IgD-negative memory B cell (primary cell): ENCODE results near the gene NCKAP5. TPM values are rescaled to one million over a fixed set of nuclear protein-coding genes. Genes with fewer than 3 reads are reported as not detected.

Source experiments
- H3K27ac Mint-ChIP-seq, 3 donors: one replicate each; pipeline ENCODE4 v1.8.0; 2020 to 2022; ENCODE audit warnings: mild to moderate bottlenecking in 3 of 3, mixed read lengths in 3 of 3, moderate library complexity in 1 of 3
- H3K27me3 Mint-ChIP-seq: one replicate; pipeline ENCODE4 v1.8.0; 2021; ENCODE audit warnings: mixed read lengths
- H3K36me3 Mint-ChIP-seq: one replicate; pipeline ENCODE4 v1.8.0; 2020; ENCODE audit warnings: mild to moderate bottlenecking, mixed read lengths
- H3K4me1 Mint-ChIP-seq, 3 donors: one replicate each; pipeline ENCODE4 v1.8.0; 2020 to 2022; ENCODE audit warnings: mixed read lengths in 3 of 3, mild to moderate bottlenecking in 1 of 3
- H3K4me3 Mint-ChIP-seq, 4 donors: one replicate each; pipeline ENCODE4 v1.8.0; 2020 to 2022; ENCODE audit warnings: mild to moderate bottlenecking in 4 of 4, mixed read lengths in 4 of 4, moderate library complexity in 3 of 4
- H3K9me3 Mint-ChIP-seq, 3 donors: one replicate each; pipeline ENCODE4 v1.8.0; 2020 to 2021; ENCODE audit warnings: mixed read lengths in 3 of 3, mild to moderate bottlenecking in 1 of 3
- polyA plus RNA-seq: library from polyadenylated mRNA; unstranded; fragments of 300-500 nt; fragmentation: Illumina TruSeq; gene quantifications from one replicate; pipeline ENCODE4 v1.2.3, GENCODE V29; 2021

NCKAP5 gene
- polyA plus RNA-seq, 1 donor from 2014 or later, result not detected

DNA sequence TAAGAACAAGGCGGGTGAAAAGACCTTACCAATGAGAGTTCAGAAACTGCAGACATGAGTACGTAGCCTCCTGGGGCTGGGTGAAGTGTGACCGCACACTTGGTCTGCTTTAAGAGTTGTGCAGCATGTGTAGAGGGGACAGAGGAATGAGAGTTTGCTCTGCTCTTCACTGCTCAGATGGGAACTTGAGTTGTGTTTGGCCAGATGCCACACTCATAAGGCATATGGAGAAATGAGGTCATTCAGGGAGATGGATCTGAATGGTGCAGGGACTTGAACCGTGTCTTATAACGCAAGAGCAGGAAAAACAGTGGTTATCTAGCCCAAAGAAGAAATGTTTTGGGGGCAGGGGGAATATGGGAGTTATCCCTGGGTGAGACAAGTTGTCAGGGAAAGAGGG is 624.4 kb downstream of the NCKAP5 start:
- no peak overlapping the region for H3K4me3 Mint-ChIP-seq
- peaks cover 0 to 3% (median 0%) of the 10 kb centered on the region in 3 donors for H3K9me3 Mint-ChIP-seq
- H3K27ac Mint-ChIP-seq, result no peak overlapping the region
- no peaks in the 10 kb centered on the region for H3K27me3 Mint-ChIP-seq
- H3K4me1 Mint-ChIP-seq, result no peaks in the 10 kb centered on the region
- H3K36me3 Mint-ChIP-seq, result no peaks in the 10 kb centered on the region

DNA sequence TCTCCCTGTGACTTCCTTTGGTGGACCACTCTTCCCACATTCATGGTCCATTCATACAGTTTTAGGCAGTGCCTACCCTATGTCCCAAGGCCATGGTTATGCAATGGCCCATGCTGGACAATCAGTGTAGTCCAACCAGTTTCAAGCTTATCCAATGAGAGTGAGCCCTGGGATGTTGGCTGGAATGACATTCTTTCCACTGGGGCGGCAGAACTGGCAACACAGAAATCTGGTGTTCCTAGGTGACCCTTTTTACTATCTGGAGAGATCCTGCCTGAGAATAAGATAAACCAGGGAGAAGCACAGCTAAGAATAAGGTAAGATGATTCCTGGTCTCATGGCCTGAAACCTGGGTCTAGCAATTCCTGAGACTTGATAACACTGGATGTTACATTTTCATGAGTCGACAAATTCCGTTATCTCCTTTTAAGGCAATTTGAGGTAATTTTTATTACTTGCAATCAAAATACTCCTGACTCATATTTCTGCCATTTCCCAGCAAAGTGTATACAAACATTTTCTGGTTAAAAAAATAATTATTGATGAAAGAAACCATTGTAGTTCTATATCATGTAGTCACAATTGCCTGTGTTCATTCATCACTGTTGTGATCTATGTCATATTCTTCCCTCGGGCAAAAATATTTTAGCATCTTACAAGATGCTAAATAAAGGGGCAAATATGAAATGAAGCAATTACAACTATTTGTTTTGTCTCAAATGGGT is 626.8 kb downstream of the NCKAP5 start:
- H3K9me3 Mint-ChIP-seq, result peaks cover 0 to 3% (median 0%) of the 10 kb centered on the region in 3 donors
- H3K27ac Mint-ChIP-seq, result no peak overlapping the region
- H3K27me3 Mint-ChIP-seq, result no peaks in the 10 kb centered on the region
- H3K4me3 Mint-ChIP-seq, result no peak overlapping the region
- H3K4me1 Mint-ChIP-seq, result peaks cover 0 to 5% (median 5%) of the 10 kb centered on the region in 3 donors
- no peaks in the 10 kb centered on the region for H3K36me3 Mint-ChIP-seq

DNA sequence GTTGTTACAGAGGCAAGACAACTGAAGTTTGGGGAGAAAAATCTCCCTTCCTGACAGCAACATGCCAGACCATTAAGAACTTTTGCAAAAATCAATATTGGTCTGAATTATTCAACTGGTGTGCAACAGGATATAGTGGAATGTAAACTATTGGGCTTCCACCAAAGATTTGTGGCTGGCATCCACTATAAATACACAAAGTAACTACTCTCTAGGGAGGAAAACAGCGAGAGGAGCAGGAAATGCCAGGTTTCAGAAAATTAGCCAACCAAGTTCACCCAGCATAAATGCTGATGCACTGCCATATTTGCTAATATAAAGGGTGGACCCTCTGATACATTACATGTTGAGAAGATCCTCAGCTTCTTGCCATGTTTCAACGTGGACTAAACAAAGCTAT is 630.6 kb downstream of the NCKAP5 start:
- H3K27me3 Mint-ChIP-seq, result no peaks in the 10 kb centered on the region
- peaks cover 1 to 5% (median 5%) of the 10 kb centered on the region in 3 donors for H3K4me1 Mint-ChIP-seq
- H3K36me3 Mint-ChIP-seq, result no peaks in the 10 kb centered on the region
- H3K27ac Mint-ChIP-seq, result no peak overlapping the region
- no peak overlapping the region for H3K4me3 Mint-ChIP-seq
- no peaks in the 10 kb centered on the region for H3K9me3 Mint-ChIP-seq

DNA sequence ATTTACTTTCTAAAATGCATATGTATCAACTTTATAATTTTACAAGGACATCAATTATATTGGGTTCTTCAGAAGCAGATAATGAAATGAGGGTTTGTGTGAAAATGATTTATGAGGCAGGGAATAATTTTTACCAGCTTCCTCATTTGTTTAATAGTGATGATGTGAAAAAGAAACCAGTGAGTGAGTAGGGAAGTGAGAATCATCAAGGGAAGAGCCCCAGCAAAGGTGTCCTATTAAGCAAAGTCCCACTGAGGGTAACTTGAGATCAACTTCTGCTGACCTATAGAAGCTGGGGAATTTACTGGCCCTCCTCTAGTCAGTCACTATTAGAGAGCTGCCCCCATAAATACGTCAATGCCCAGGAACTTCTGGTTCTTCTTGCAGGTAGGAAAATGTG is 631.5 kb downstream of the NCKAP5 start:
- Mint-ChIP-seq H3K9me3 (no peaks in the 10 kb centered on the region), H3K36me3 (no peaks in the 10 kb centered on the region), H3K27me3 (no peaks in the 10 kb centered on the region), H3K4me3 (no peak overlapping the region), H3K27ac (no peak overlapping the region), H3K4me1 (peaks cover 1 to 5% (median 5%) of the 10 kb centered on the region in 3 donors)

DNA sequence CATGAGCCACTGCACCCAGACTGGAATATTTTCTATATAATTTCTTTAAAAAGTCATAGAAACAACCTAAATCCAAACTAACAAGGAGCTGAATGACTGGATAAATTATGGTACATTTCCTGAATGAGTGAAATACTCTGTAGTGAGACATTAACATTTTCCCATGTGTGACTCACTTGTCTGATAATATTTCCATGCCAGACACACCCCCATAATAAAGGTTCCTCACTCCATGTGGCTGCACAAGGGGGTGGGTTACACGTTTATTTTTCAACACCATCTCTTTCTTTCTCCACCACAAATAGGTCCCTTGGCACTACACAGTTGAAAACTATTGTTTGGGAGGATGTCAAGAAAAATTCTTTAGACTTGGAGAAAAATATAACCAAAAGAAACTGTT is 632.0 kb downstream of the NCKAP5 start:
- no peaks in the 10 kb centered on the region for H3K36me3 Mint-ChIP-seq
- H3K4me3 Mint-ChIP-seq, result no peak overlapping the region
- H3K9me3 Mint-ChIP-seq, result no peaks in the 10 kb centered on the region
- H3K27ac Mint-ChIP-seq, result no peak overlapping the region
- peaks cover 1 to 5% (median 5%) of the 10 kb centered on the region in 3 donors for H3K4me1 Mint-ChIP-seq
- no peaks in the 10 kb centered on the region for H3K27me3 Mint-ChIP-seq

DNA sequence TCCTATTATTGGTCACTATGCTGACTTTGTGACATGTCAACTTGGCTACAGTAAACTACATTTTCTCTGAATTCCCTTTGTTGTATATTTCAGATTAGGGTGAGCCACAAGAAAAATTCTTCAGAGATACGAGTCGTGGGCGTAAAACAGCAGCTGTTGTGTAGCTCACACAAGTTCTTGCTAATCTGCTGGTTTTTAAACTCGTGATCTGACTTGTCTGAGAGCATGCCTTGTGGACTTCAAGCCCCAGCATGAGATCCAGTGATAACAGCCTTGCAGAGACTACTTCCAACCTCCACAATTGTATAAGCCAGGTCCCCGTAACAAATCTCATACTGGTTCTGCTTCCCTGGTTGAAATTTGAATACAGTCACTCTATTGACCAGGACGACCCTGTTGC is 638.5 kb downstream of the NCKAP5 start:
- H3K36me3 Mint-ChIP-seq, result no peaks in the 10 kb centered on the region
- no peak overlapping the region for H3K4me3 Mint-ChIP-seq
- no peaks in the 10 kb centered on the region for H3K4me1 Mint-ChIP-seq
- H3K27ac Mint-ChIP-seq, result no peak overlapping the region
- H3K27me3 Mint-ChIP-seq, result no peaks in the 10 kb centered on the region
- H3K9me3 Mint-ChIP-seq, result peaks cover 0 to 4% (median 0%) of the 10 kb centered on the region in 3 donors

DNA sequence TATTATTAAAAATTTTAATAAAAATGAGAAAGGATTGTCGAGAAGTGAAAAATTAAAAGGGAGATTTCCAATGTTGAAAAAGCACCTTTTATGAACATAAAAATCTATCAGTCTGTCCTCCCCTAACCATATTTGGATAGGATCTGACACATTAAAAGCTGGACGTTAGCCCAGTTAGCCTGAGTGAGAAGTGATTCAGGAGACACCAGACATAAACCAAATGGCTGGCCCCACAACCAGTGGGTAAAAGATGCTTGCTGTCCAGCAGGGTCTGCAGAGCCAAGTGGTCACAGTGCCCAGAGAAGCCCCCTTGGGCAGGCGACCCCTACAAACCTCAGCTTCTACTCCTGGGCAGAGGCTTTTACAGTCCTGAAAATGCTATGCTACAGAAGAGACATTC is 644.5 kb downstream of the NCKAP5 start:
- H3K4me1 Mint-ChIP-seq, result no peaks in the 10 kb centered on the region
- H3K9me3 Mint-ChIP-seq, result peaks cover 0 to 4% (median 0%) of the 10 kb centered on the region in 3 donors
- peaks cover 4% of the 10 kb centered on the region for H3K27me3 Mint-ChIP-seq
- H3K27ac Mint-ChIP-seq, result no peak overlapping the region
- H3K36me3 Mint-ChIP-seq, result no peaks in the 10 kb centered on the region
- H3K4me3 Mint-ChIP-seq, result no peak overlapping the region

DNA sequence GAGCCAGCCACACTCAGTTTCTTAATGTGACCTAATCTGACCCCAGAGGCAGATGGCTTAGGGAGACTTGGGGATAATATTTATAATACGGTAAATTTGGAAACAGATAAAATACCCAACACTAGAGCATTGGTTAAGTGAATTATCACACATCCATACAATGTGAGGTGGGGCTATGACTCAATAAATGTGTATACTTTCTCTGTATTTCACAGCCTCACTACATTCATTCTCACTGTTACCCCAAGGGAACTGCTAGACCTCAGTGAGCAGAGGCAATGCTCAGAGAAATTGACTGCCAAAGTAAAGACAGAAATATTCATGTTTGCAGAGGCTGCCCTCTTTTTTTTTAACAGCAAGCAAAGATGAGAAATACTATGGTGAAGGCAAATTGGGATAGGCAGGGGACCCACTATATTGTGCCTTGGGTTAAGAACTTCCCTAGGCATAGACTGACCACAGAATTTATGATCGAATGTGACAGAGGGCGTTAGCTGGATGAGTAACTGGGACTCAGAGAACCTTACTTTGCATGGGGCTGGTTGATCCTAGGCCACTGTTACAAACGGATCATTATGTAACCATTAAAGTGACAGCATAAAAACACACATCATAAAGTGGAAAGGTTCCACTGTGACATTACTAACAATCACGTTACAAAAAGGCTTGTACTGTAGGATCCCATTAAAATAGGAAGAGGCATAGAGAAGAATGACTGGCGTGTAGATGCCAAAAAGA is 652.3 kb downstream of the NCKAP5 start:
- no peak overlapping the region for H3K27ac Mint-ChIP-seq
- H3K4me1 Mint-ChIP-seq, result no peaks in the 10 kb centered on the region
- no peaks in the 10 kb centered on the region for H3K9me3 Mint-ChIP-seq
- H3K4me3 Mint-ChIP-seq, result no peak overlapping the region
- H3K27me3 Mint-ChIP-seq, result no peaks in the 10 kb centered on the region
- H3K36me3 Mint-ChIP-seq, result no peaks in the 10 kb centered on the region

DNA sequence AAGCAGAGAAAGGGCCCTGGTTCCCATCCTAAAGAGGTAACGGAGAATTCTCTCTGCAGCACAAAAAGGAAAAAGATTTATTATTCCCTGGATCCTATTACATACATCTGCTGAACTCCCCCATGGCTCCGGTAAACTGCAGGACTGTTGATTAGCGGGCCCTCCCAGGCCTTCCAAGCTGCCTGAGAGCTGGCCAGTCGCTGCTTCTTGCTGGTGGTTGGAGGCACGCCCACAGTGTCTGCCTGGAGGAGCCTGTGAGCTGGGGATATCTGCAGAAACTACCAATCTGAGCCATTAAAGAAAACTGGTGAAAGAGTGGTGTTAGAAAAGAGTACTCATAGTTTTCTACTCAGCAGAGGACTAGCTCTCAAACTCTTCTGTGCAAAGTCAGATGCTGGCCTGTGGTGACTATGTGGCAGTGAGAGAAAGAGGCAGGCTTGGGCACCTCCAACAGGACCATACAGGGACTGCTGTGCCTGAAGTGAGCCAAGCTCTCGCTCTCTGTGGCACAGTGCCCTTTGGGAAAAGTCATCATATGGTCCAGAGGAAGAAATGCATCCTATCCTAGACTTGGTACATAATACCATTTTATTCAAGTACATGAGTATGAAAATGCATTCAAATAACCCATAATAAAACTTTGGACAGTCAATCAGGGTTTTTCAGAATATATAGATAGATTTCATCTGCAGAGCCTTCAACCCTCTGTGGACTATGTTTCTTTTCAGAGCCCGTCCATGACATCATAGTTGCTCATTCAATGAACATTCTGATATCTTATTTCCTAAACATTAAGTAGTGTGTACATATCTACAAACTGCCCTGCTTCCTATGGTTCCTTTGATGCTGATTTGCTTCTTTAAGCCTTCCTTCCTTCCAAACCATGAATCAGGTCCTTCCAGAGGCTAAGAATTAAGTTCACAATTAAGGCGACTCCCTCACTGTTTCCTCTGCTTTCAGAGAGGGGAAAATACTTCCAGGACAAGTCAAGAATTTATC is 656.2 kb downstream of the NCKAP5 start:
- H3K27me3 Mint-ChIP-seq, result no peaks in the 10 kb centered on the region
- no peak overlapping the region for H3K4me3 Mint-ChIP-seq
- H3K9me3 Mint-ChIP-seq, result peaks cover 0 to 1% (median 0%) of the 10 kb centered on the region in 3 donors
- no peaks in the 10 kb centered on the region for H3K36me3 Mint-ChIP-seq
- H3K27ac Mint-ChIP-seq, result no peak overlapping the region
- no peaks in the 10 kb centered on the region for H3K4me1 Mint-ChIP-seq

DNA sequence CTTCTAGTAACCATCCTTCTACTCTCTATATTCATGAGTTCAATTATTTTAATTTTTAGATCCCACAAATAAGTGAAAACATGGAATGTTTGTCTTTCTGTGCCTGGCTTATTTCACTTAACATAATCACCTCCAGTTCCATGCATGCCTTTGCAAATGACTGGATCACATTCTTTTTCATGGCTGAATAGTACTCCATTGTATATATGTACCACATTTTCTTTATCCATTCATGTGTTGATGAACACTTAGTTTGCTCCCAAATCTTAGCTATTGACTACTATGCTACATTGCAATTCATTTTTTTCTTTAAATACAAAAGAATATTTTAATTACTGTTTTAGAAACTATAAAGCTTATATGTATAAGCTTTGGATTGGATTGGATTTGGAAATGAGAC is 657.8 kb downstream of the NCKAP5 start:
- Mint-ChIP-seq H3K4me3 (peak overlapping the region in 1 of 4 donors; percentile 47), H3K4me1 (no peaks in the 10 kb centered on the region), H3K27me3 (no peaks in the 10 kb centered on the region), H3K27ac (no peak overlapping the region), H3K36me3 (no peaks in the 10 kb centered on the region), H3K9me3 (peaks cover 0 to 4% (median 1%) of the 10 kb centered on the region in 3 donors)

DNA sequence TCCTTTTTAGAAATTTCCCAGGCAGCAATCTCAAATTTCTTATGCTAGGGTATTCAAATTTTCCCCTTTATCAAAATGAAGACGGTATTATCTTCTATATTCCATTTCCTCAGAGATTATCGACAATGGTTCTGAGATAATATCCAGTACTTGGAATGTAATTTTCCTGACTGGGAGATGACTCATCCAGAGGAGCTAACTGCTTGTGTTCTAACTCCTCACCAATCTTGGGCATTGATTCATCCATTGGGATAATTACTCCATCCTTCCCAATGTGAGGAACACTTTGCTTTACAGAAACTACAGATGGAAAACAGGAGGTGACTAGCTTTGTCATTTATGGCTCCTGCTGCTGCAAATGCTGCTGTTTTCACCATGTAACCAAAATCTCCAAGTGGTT is 658.8 kb downstream of the NCKAP5 start:
- H3K9me3 Mint-ChIP-seq, result peaks cover 1 to 4% (median 2%) of the 10 kb centered on the region in 3 donors
- H3K4me3 Mint-ChIP-seq, result no peak overlapping the region
- H3K4me1 Mint-ChIP-seq, result no peaks in the 10 kb centered on the region
- H3K27ac Mint-ChIP-seq, result no peak overlapping the region
- no peaks in the 10 kb centered on the region for H3K27me3 Mint-ChIP-seq
- no peaks in the 10 kb centered on the region for H3K36me3 Mint-ChIP-seq

DNA sequence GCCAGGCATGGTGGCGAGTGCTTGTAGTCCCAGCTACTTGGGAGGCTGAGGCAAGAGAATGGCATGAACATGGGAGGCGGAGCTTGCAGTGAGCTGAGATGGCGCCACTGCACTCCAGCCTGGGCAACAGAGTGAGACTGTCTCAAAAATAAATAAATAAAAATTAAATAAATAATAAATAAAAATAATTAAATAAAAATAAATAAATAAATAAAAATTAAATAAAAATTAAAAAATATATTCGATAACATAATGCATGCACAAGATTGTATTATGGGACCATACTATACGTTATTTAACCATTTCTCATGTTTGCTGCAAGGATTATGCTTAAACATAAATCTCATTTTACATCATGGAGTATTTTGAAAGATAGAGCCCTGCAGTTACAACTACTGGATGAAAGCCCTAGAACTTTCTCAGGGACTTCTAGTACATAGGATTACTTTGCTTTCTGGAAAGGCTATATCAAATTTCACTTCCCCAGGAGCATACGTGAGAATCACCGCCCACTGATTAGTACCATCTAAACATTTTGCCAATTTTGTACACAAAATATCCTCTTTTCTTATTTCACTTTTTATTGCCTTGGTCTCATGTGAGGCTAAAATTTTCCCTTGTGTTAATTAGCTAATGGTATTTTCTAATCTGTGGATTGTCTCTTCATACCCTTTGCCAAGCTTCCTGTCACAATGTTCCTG is 664.0 kb downstream of the NCKAP5 start:
- Mint-ChIP-seq H3K27me3 (no peaks in the 10 kb centered on the region), H3K4me1 (no peaks in the 10 kb centered on the region), H3K36me3 (no peaks in the 10 kb centered on the region), H3K9me3 (peaks cover 0 to 4% (median 2%) of the 10 kb centered on the region in 3 donors), H3K4me3 (no peak overlapping the region), H3K27ac (no peak overlapping the region)

DNA sequence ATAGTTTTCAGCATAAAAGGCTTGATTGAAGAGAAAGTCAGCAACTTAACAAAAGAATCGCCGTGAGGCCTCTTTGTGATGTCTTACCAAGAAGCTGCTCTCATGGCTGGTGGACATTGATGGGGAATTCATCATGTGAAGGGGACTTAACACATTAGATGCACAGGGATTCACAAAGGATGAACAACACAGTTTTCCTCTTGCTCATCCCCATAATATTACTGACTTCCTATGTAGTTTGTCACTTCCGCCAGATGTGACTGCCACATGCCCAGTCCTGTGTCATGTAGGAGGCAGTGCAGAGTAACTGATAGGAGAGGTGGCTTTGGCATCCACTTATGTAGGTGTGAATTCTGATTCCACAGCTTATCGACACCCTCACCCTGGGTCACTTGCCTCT is 665.6 kb downstream of the NCKAP5 start:
- Mint-ChIP-seq H3K27me3 (no peaks in the 10 kb centered on the region), H3K36me3 (no peaks in the 10 kb centered on the region), H3K27ac (no peak overlapping the region), H3K4me1 (no peaks in the 10 kb centered on the region), H3K4me3 (no peak overlapping the region), H3K9me3 (peaks cover 2 to 4% (median 4%) of the 10 kb centered on the region in 3 donors)

DNA sequence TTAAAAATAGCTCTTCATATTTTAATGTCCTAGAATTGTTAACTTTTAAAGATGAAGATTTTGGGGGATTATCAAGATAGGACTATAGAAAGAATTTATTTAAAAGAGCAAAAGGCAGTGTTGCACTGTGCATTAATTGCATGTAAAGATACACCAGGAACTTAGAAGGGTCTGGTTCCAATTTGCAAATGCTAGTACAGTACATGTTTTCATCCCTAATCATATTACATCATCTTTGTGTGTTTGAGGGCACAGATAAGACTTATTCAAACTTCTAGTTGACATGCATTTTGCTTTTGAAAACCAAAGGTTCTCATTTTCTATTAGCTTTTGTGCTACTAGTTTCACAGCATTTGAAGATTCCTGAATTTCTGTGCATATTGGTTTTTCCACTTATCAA is 666.6 kb downstream of the NCKAP5 start:
- H3K4me3 Mint-ChIP-seq, result no peak overlapping the region
- H3K9me3 Mint-ChIP-seq, result peaks cover 2 to 7% (median 4%) of the 10 kb centered on the region in 3 donors

More for the DNA sequence above, 666.6 kb downstream of the NCKAP5 start:
- no peaks in the 10 kb centered on the region for H3K27me3 Mint-ChIP-seq
- no peaks in the 10 kb centered on the region for H3K36me3 Mint-ChIP-seq
- no peaks in the 10 kb centered on the region for H3K4me1 Mint-ChIP-seq
- no peak overlapping the region for H3K27ac Mint-ChIP-seq
